Measurements from ENCODE around the gene ITGA5. TPM values are rescaled to one million over a fixed set of nuclear protein-coding genes. Genes with fewer than 3 reads are reported as not detected.

The ITGA5 gene
- total RNA-seq, 1 experiment from 2014 or later: 96.8 TPM

DNA sequence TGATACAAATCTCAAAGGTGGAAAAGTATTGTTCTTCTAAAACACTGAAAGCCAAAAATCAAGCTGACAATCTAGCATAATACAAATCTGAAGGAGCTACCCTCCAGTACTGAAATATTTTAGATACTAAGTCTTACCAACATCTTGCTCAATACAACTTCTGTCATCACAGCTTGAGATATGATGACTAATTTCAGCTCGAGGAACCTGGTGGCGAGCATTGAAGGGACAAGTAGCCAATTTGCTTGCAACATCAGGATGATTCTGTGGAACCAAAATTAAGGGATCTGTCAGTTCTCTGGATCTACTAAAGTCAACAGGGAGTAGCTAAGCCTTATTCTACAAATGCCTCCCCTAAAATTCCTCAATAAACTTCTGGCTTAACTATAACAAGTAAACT lies 44.0 kb upstream of the ITGA5 start:
- ChIA-PET POLR2A (ENCODE audit: low non-redundant PET) (no interaction called here), CTCF (interaction anchor here (0.5 kb wide), 1 partner anchor 138 kb away, joined by 3 read pairs; the partner anchor contains the start of gene COPZ1)
- BruUV-seq (replicated peaks): no TSS peak
- intact Hi-C loops (cut with micrococcal nuclease; ENCODE audit: unreplicated experiment): no loop called here
- no peaks in the 10 kb centered on the region for H3K27me3 ChIP-seq (replicated peaks; ENCODE audit: insufficient read depth, low read depth, low read length, poor library complexity)
- peaks cover 3% of the 10 kb centered on the region for H3K4me1 ChIP-seq (ENCODE audit: insufficient read depth, low read length, poor library complexity, severe bottlenecking)
- H3K27ac ChIP-seq (ENCODE audit: low read depth, low read length, poor library complexity, severe bottlenecking): no peak overlapping the region
- no peak for DNase-seq (ENCODE audit: low spot score)
- H3K4me3 ChIP-seq (ENCODE audit: low read depth, low read length, poor library complexity, severe bottlenecking): no peak overlapping the region
- no peaks in the 10 kb centered on the region for H3K9me3 ChIP-seq (ENCODE audit: low read depth, low read length, poor library complexity, severe bottlenecking)
- TF ChIP-seq, protein P1, sequence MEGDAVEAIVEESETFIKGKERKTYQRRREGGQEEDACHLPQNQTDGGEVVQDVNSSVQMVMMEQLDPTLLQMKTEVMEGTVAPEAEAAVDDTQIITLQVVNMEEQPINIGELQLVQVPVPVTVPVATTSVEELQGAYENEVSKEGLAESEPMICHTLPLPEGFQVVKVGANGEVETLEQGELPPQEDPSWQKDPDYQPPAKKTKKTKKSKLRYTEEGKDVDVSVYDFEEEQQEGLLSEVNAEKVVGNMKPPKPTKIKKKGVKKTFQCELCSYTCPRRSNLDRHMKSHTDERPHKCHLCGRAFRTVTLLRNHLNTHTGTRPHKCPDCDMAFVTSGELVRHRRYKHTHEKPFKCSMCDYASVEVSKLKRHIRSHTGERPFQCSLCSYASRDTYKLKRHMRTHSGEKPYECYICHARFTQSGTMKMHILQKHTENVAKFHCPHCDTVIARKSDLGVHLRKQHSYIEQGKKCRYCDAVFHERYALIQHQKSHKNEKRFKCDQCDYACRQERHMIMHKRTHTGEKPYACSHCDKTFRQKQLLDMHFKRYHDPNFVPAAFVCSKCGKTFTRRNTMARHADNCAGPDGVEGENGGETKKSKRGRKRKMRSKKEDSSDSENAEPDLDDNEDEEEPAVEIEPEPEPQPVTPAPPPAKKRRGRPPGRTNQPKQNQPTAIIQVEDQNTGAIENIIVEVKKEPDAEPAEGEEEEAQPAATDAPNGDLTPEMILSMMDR (conservative IDR thresholded peaks at IDR 0.05; ENCODE audit: low read depth, low read length): no peak
- TF ChIP-seq EZH2 (IDR thresholded peaks at IDR 0.05; ENCODE audit: borderline replicate concordance, low read depth, low read length, poor library complexity, severe bottlenecking): no peak
- H3K36me3 ChIP-seq (ENCODE audit: insufficient read depth, low read length, poor library complexity, severe bottlenecking): no peaks in the 10 kb centered on the region

DNA sequence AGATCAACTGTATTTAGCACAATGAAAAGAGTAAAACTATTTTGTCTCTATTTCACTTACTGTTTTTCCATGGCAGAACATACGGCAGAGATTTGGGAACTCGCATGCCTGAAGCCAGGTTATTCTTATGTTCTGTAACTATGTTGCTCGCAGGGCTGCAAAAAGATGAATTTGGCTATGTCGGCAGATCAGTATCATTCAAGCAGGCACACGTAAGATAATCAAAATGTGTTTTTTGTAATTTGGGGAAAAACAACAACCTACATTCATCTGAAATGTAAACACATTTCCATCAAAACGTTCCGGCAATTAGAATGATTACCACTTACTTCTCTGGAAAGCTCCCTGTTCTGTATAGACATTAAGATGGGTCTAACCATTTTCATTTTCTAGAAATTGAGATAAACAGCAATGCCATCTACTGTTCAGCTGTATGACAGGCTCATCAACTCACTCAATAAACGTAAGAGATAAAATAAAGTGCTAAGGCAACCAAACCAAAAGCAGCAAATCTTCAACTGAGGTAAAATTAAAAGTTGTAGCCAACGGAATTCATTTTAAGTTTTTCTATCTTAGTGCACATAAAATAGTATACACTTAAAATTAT lies 41.4 kb upstream of the ITGA5 start:
- CTCF ChIA-PET: no interaction called here
- Histone ChIP-seq H3K9me3 (ENCODE audit: low read depth, low read length, poor library complexity, severe bottlenecking) (no peaks in the 10 kb centered on the region), H3K27me3 (replicated peaks; ENCODE audit: insufficient read depth, low read depth, low read length, poor library complexity) (no peaks in the 10 kb centered on the region), H3K36me3 (ENCODE audit: insufficient read depth, low read length, poor library complexity, severe bottlenecking) (no peaks in the 10 kb centered on the region), H3K4me3 (ENCODE audit: low read depth, low read length, poor library complexity, severe bottlenecking) (no peak overlapping the region), H3K4me1 (ENCODE audit: insufficient read depth, low read length, poor library complexity, severe bottlenecking) (peaks cover 10% of the 10 kb centered on the region), H3K27ac (ENCODE audit: low read depth, low read length, poor library complexity, severe bottlenecking) (no peak overlapping the region)
- intact Hi-C loops (cut with micrococcal nuclease; ENCODE audit: unreplicated experiment): no loop called here
- POLR2A ChIA-PET (ENCODE audit: low non-redundant PET): no interaction called here
- BruUV-seq (replicated peaks): no TSS peak
- DNase-seq (ENCODE audit: low spot score): no peak
- TF ChIP-seq EZH2 (IDR thresholded peaks at IDR 0.05; ENCODE audit: borderline replicate concordance, low read depth, low read length, poor library complexity, severe bottlenecking): no peak
- TF ChIP-seq, protein P1 (conservative IDR thresholded peaks at IDR 0.05; ENCODE audit: low read depth, low read length): peak; percentile 38

DNA sequence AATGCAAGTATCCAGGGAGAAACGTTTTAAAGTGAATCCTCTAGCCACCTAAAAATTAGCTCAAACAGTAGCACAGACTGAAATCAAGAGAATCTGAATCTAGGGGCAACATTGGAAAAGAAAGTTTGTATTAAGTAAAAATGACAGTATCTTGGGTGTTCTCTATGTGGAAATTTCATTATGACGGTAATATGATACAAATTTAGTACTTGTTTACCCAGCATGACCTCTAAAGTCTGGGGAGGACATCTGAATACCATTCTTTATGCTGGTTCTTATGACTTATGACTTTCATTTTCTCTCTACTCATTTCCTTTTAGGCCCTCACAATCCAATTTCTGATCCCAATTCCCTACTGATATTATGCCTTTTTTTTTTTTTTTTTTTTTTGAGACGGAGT lies 40.3 kb upstream of the ITGA5 start:
- intact Hi-C loops (cut with micrococcal nuclease; ENCODE audit: unreplicated experiment): no loop called here
- ChIA-PET POLR2A (ENCODE audit: low non-redundant PET) (no interaction called here), CTCF (no interaction called here)
- DNase-seq (ENCODE audit: low spot score): no peak
- BruUV-seq (replicated peaks): no TSS peak
- Histone ChIP-seq H3K4me3 (ENCODE audit: low read depth, low read length, poor library complexity, severe bottlenecking) (no peak overlapping the region), H3K27ac (ENCODE audit: low read depth, low read length, poor library complexity, severe bottlenecking) (no peak overlapping the region), H3K27me3 (replicated peaks; ENCODE audit: insufficient read depth, low read depth, low read length, poor library complexity) (no peaks in the 10 kb centered on the region), H3K9me3 (ENCODE audit: low read depth, low read length, poor library complexity, severe bottlenecking) (no peaks in the 10 kb centered on the region), H3K4me1 (ENCODE audit: insufficient read depth, low read length, poor library complexity, severe bottlenecking) (peaks cover 10% of the 10 kb centered on the region), H3K36me3 (ENCODE audit: insufficient read depth, low read length, poor library complexity, severe bottlenecking) (no peaks in the 10 kb centered on the region)
- TF ChIP-seq, protein P1 (conservative IDR thresholded peaks at IDR 0.05; ENCODE audit: low read depth, low read length): no peak
- TF ChIP-seq EZH2 (IDR thresholded peaks at IDR 0.05; ENCODE audit: borderline replicate concordance, low read depth, low read length, poor library complexity, severe bottlenecking): no peak

Data from A673 (cell line).